ENCODE data around the gene WFDC8.
A peak's percentile ranks its signal among the peaks of the same experiment; 100 is the strongest.
"Not testable (repeated sequence)": the region's sequence is repeated elsewhere in the genome, so short reads cannot be mapped to it uniquely, and the experiment has no call there.

Gene WFDC8

DNA sequence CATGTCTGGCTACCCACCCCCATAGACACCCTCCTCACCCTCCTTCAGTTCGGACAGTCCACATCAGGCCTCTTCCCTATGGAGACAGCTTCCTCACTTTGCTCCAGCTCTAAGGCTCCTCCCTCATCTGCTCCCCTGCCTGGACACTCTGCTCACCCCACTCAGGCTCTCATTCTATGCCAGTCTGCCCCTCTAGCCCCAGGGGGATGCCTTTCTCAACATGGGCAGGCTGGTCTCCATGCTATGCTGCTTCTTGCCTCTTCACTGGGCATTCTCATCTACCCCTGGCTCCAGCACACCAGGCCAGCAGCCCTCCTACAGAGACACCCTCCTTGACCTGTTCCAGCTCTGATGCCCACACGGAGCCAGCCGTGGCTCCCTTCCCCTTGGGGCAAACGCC lies at the start of gene WFDC8:
WFDC8 (minus strand) TSS at position 101 of the 400 bp plus-strand sequence; CDS start at position 64, 37 bp downstream.
- no peak for DNase-seq

DNA sequence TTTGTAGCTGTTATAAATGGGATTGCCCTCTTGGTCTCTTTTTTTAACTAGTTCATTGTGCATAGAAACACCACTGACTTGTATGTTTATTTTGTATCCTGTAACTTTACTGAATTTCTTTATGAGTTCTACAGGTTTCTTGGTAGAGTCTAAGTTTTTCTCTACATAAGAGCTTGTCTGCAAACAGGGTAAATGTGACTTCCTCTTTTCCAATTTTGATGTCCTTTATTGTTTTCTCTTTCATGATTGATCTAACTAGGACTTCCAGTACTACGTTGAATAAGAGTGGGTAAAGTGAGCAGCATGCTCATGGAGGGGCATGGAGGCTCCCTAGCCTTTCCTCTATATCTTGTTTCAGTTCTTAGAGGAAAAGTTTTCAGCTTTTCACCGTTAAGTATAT lies 47.5 kb upstream of the WFDC8 start:
- DNase-seq = no peak

DNA sequence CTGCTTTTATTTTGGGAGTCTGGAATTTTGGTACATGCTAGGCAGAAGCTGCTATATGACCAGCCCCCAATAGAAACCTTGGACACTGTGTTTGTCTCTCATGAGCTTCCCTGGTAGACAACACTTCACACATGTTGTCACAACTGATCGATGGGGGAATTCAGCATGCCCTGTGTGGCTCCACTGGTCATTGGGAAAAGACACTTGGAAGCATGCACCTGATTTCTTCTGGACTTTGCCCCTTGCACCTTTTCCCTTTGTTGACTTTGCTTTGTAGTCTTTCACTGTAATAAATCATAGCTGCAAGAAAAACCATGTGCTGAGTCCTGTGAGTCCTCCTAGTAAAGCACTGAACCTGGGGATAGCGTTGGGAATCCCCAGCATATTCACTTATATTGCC lies 42.5 kb upstream of the WFDC8 start:
- DNase-seq = no peak

DNA sequence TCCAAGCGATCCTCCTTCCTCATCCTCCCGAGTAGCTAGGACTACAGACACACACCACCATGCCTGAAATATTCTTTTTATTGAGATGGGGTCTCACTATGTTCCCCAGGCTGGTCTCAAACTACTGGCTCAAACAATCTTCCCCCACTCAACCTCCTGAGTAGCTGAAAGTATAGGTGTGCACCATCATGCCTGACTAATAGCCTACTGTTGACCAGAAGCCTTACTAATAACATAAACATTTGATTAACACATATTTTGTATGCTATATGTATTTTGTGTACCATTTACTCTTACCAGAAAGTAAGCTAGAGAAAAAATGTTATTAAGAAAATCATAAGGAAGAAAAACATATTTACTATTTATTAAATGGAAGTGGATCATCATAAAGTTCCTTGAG lies 38.5 kb upstream of the WFDC8 start:
- no peak for DNase-seq

DNA sequence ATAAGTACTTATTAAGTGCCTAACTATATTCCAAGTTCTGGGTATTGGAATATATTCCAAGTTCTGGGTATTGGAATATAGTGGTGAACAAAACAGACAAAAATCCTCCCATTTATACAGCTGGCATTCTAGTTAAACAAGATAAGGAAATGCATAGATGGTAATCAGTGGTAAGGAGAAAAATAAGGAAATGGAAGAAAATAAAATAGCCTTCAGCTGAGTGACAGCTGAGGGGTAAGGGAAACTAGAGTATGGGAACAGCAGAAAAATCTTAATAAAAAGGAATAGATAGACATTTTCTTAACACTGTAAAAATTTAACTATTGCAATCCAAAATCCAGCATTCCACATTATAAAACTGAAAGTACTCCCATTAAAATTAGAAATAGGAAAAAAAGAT lies 33.2 kb upstream of the WFDC8 start:
- DNase-seq = no peak

DNA sequence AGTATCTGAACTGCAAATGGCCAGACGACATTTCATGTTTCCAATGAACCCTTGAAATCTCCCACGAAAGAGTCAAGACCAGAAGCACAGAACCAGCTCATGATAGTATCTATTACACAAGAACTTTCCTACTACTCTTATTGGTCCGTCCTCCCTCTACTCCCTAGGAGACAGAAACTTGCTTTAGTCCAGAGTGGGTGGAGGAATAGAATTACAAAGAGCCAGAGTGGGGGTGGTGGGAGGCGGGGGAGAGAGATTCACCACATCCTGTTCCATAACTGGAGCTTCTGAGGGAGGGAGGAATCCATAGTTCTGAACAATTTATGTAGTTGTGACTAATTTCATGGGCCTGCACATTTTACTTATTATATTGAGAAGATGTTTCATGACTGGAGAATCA lies 32.0 kb upstream of the WFDC8 start:
- peak; percentile 19 to 47 for DNase-seq

DNA sequence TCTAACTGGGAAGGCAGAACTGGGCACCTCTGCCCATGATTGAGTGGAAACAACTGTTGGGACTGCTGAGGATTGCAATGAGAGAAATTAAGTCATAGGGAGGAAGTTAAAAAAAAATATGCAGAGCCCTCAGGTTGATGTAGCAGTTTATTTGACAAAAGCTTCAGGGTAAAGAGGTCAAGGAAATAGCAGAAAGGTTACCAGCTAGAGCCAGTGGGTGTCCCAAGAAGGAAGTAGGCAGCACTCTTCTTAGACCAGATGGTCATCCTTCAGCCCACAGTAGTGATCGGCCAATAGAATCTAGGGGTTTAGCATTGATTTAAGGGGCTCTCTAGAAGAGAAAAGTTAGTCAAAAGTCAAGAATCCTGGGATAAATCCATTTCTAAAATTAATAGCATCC lies 28.7 kb upstream of the WFDC8 start:
- no peak for DNase-seq

DNA sequence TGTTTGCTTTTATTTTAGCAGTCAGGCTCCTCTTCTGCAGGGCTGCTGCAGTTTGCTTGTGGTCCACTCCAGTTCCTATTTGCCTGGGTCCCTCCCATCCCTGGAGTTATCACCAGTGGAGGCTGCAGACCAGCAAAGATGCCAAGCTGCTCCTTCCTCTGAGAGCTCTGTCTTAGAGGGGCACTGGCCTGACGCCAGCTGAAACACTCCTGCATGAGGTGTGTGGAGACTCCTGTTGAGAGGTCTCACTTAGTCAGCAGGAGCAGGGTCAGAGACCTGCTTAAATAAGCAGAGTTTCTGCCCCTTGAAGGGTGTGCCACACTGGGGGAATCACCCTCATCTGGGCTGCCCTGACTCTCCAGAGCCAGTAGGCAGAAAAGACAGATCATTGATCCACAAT lies 16.2 kb upstream of the WFDC8 start:
- no peak for DNase-seq

DNA sequence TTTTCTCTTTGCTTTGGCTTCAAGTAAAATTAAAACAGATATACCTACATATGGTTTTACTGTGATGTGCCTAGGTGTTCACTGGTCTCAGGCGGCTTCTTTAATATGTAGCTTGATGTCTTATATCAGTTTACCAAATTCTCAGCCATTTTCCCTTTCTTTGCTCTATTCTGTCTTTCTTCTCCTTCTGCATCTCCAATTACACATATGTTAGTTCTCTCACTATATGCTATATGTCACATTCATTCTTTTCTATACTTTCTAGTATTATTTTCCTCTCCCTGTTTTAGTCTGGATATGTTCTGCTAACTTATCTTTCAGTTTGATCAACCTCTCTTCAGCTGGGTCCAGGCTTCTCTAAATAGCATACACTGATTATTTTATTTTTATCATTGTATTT lies 14.4 kb upstream of the WFDC8 start:
- no peak for DNase-seq

DNA sequence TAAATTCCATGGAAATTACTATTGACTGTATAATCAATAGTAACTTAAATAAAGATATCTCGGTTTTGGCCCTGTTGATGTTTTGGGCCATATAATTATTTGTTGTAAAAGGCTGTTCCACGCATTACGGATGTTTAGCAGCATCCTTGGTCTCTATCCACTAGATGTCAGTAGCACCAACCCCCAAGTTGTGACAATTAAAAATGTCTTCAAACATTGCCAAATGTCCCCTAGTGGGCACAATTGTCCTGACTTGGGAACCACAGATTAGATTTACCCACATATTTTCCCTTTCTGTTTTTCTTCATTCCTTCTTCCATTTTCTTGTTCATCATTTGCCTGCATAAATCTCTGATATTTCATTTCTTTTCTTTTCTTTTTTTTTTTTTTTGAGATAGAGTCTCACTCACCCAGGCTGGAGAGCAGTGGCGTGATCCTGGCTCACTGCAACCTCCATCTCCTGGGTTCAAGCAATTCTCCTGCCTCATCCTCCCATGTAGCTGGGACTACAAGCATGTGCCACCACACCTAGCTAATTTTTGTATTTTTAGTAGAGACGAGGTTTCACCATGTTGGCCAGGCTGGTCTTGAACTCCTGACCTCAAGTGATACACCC lies 13.6 kb upstream of the WFDC8 start:
- peak; percentile 5 to 10 for DNase-seq

DNA sequence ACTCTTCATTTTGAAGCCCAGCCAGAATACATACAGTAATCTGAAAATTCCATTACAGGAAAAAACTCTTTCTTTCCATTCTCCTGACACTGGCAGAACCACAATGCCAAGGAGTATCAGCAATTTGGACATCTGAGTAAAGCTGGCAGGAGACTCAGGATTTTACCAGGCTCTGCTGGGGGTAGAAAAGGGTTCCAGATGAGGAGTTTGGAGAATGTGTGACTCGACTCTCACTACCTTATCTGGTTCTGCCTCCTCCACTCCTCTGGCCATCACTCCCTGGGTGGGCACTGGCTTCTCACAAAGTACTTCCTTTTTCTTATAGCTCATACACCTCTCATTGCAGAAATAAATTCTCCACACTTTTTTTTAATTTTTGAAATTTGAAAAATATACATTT lies 10.6 kb upstream of the WFDC8 start:
- no peak for DNase-seq

DNA sequence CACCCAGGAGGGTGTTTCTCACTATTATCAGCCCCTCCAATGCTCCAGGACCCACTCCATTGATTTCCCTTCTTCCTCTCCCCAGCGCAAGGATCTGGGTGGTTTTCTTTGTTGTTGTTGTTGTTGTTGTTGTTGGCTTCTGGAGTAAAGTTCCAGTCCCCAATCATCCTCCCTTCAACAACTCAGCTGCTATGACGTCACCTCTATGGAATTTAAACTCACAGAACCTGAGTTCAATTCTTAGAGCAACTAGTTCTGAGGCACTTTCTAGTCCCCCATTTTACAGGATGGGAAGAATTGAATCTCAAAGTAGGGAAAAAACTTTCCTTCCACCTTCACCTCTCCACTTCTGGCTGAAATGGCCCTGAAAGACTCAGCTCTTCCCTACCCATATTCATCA lies 9.7 kb upstream of the WFDC8 start:
- no peak for DNase-seq

DNA sequence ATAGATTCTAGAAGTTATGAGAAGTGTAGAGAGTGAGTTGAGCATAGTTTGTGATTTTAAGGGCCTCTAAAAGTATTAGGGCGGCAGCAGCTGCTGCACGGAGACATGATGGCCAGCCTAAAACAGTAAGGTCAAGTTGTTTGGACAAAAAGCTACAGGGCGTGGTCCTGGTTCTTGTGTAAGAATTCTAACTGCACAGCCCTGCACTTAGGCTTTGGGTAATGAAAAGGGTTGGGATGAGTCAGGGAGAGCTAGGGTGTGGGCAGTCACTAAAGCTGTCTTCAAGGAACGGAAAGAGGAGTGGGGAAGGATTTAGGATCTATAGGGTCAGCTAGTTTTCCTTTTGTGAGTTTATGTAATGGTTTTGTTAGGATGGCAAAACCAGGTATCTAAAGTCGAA lies 6.9 kb upstream of the WFDC8 start:
- DNase-seq = not testable (repeated sequence)

DNA sequence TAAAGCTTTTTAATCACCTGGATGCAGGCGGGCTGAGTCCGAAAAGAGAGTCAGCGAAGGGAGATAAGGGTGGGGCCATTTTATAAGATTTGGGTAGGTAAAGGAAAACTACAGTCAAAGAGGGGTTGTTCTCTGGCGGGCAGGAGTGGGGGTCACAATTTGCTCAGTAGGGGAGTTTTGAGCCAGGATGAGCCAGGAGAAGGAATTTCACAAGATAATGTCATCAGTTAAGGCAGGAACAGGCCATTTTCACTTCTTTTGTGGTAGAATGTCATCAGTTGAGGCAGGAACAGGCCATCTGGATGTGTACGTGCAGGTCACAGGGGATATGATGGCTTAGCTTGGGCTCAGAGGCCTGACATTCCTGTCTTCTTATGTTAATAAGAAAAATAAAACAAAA lies 5.2 kb upstream of the WFDC8 start:
- not testable (repeated sequence) for DNase-seq

DNA sequence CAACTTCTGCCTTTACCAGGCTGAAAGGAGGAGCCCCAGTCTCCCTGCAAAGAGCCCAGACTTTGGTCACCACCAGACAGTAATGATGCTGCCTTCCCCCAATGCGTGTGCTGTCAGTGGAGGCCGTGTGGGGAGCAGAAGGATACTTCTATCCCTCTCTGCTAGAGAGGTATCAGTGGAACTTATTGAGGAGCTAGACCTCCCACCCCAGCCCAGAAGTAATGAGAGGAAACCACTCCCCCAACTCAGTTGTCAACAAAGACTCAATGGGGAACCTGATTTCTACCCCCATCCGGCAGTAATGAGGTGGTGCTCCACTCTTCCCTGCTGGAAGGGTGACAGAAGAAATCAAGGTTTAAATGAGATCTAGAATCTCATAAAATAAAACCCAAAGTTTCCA lies 4.4 kb upstream of the WFDC8 start:
- no peak for DNase-seq

DNA sequence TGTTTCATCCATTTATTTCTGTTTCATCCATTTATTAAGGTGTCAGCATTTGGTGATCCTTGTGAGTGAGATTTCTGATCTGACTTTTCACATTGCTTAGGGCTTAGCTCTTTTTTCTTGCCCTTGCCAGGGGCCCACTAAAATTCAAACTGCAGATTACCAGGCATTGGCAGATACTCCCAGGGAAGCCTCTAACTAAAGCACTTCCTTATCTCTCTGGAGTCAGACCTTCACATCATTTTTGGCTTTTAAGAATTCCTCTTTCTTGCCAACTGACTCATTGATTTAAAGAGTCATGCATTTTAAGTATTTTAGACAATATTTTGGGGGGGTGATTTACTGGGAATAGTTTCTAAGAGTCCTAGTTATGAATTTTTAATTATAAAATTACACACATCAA lies 2.6 kb upstream of the WFDC8 start:
- DNase-seq = no peak

DNA sequence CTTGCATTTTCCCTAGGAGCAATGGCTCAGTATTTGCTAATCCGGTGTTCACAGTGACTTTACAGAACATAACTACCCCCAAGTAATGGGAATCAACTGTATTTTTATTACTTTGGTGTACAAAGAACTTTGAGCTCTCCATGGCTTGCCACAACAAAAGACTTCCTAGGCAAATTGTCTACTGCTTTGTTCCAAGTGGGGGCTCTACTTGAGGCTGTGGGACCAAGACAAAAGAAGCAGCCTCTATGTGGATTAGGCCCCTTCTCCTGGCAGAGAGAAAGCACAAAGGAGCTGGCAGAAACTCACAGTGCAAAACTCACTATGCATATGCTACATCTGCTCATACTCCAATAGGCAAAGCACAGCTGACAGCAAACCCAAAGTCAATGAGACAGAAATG lies 853 bp downstream of the WFDC8 start:
- DNase-seq = no peak

DNA sequence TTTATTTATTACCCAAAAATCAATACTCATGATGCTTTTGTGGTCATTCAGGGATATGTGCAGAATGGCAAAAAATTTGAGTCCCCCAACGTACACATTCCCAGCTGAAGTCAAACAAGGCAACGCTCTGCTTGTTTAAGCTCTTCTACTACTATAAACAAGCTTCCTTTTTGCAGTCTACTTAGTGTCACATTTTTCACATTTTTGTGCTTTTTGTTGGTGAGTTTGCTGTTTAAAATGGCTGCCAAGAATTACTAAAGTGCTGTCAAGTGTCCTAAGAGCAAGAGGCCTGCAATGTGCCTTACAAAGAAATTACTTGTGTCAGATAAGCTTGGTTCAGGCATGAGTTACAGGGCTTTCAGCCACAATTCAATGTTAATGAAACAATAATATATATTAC lies 2.1 kb downstream of the WFDC8 start:
- no peak for DNase-seq

DNA sequence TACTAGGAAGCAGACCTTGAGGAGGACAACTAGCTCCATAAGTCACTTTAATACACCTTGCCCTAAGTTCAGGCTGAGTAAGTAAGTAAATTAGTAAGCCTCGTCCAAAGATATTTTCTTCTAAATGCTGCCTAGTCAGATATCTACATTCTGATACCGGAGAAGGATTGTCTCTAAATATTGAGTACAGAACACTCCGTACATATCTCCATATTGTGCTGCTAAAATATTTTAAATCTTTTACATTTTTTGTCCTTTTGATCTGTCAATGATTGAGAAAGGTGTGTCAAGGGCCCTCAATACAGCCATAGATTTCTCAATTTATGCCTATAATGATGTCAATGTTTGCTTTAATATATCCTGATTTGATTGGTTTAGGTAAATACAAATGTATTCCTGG lies 3.2 kb downstream of the WFDC8 start:
- DNase-seq = no peak

DNA sequence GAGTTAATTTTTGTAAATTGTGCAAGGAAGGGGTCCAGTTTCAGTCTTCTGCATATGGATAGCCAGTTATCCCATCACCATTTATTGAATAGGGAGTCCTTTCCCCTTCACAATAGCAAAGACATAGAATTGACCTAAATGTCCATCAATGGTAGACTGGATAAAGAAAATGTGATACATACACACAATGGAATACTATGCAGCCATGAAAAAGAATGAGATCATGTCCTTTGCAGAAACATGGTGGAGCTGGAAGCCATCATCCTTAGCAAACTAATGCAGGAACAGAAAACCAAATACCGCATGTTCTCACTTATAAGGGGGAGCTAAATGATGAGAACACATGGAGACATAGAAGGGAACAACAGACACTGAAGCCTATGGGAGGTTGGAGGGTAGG lies 9.4 kb downstream of the WFDC8 start:
- not testable (repeated sequence) for DNase-seq

DNA sequence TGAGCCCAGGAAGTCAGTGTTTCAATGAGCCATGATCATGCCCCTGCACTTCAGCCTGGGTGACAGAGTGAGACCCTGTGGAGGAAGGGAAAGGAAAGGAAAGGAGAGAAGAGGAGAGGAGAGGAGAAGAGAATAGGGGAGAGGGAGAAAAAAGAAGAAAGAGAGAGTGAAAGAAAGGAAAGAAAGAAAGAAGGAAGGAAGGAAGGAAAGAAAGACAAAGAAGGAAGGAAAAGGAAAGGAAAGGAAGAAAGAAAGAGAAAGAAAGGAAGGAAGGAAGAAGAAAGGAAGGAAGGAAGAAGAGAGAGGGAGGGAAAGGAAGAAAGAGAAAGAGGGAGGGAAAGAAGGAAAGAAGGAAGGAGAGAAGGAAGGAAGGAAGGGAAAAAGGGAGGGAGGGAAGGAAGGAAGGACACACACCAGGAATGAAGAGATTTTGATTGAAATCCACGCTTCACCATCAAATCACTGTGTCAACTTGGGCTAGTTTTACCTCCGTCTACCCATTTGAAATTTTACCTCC lies 14.3 kb downstream of the WFDC8 start:
- no peak for DNase-seq

DNA sequence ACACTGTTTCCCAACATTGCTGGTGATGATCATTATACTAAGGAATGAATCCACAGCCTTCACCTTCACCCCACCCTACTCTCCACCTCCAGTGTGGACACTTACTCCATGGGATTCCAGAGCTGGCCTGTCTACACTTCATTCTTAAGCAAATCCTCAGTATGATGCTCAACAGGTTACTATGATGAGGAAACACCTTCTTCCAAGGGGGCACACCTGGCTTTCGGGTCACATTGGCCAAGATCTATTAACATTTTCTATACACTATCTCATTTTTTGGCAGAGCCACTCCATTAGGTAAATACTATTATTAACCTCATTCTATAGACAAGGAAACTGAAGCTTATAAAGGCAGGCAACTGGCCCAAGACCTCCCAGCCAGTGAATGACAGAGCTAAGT lies 23.9 kb downstream of the WFDC8 start:
- DNase-seq = no peak

DNA sequence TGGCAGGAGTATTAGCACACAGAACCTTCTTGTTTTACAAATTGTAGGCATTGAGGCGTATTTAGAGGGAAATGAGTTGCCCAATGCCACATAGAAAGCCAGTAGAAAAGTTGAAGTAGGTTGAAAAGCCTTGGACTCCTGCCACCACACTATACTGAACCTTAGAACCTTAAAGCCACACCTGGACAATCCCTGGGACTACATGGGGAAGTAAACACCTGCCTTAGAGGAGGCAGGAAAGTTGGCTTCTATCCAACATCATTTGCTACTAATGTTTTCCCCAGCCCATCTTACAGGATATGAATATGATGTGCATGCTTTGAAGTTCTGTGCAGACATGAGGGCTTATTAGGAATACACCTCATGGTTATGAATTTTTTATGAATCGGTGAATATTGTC lies 26.6 kb downstream of the WFDC8 start:
- DNase-seq = no peak

DNA sequence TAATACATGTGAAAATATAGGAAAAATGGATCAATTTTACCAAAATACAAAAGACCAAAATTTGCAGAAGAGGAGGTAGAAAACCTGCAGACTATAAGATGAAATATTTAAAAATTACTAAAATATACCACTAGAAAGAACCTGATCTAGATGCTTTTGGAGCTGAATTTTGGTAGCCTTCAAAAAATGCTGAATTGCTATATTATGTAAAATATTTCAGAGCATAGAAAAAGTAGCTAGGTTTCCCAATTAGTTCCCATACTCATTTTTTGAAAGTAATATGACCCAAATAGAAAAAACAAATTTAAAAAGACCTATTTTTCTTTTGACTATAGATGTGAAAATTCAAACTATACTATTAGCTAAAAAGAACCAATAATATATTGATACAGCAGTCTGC lies 28.3 kb downstream of the WFDC8 start:
- no peak for DNase-seq

DNA sequence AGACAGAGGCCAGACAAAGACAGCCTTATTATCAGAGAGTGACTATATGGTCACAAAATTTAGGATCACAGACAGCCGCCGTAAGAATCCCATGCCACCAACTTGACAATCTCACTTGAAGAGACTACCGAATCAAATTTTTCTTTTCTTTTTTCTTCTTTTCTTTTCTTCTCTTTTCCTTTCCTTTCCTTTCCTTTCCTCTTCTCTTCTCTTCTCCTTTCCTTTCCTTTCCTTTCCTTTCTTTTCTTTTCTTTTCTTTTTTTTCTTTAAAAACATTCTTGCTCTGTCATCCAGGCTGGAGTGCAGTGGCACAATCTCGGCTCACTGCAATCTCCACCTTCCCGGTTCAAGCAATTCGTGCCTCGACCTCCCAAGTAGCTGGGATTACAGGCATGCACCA lies 30.7 kb downstream of the WFDC8 start:
- DNase-seq = no peak
